T-helper 2 cell (primary cell): ENCODE measurements around the gene APBA1.

Source experiments
- DNase-seq, 5 experiments: peaks; one replicate each; pipeline versions ENCODE4 v3.0.0 to v3.0.0-alpha.2; 2012 to 2022
- total RNA-seq, 2 donors: gene quantifications; one replicate each; lab custom pipeline; 2026; lab: John Stamatoyannopoulos, UW

The APBA1 gene
- total RNA-seq = 0.54 to 2.2 reads per million in 2 donors

DNA sequence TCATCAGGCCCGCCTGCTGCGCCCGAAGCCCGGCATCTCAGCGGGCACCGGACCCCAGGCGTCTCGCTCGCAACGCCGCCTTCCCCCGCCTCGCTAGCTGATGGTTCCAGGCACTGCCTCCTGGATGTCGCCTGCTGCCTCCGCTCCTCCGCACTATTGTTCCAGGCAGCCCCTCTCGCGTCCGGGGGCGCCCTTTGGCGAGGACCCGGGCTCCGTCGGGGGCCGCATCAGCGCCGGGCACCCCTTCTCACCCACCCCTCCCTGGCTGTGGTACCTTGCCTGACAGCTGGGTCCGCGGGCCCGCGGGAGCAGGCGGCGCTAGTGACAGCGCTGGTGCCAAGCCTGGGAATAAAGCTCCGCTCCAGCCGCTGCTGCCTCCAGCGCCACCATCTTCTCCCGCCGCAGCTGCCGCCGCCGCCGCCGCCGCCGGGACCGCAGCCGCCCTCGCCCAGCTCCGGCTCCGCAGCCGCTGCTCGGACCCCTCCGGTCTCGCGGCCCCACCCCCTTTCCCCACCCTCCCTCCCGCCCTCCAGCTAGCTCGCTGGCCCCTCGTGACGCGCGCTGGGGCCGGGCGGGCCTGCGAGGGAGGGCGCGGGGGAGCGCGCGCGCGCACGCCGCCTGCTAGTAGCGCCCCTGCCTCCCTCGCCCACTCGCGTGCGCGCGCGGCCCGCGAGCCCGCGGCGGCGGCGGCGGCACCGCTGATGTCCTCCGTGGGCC is at the start of gene APBA1:
Gene APBA1, minus strand, starts transcription at position 493 of the 717 bp plus-strand sequence.
- DNase-seq = peak in 4 of 5 experiments; percentile 4 to 76 (median 24)

DNA sequence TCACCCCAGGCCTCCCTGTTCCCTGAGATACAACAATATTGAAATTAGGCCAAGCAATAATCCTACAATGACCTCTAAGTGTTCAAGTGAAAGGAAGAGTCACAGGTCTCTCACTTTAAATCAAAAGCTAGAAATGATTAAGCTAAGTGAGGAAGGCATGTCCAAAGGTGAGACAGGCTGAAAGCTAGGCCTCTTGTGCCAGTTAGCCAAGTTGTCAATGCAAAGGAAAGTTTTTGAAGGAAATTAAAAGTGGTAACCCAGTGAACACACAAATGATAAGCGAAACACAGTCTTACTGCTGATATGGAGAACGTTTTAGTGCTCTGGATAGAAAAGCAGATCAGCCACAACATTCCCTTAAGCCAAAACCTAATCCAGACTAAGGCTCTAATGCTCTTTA is 47.8 kb upstream of the APBA1 start:
- DNase-seq = no peak

DNA sequence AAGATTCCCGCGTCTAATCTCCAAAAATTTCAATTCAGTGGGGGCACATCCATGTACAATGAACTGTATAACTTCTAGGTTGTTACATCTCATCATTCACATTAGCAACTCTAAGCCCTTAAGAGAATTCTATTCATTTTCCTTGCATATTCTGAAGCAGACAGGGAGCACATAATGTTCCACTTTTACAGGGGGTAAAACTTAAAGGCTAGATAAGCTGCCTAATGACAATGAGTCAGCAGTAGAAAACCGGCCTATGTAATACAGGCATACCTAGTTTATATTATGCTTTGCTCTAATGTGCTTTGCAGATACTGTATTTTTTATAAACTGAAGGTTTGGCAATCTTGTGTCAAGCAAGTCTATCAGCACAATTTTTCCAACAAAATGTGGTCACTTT is 47.2 kb upstream of the APBA1 start:
- no peak for DNase-seq

DNA sequence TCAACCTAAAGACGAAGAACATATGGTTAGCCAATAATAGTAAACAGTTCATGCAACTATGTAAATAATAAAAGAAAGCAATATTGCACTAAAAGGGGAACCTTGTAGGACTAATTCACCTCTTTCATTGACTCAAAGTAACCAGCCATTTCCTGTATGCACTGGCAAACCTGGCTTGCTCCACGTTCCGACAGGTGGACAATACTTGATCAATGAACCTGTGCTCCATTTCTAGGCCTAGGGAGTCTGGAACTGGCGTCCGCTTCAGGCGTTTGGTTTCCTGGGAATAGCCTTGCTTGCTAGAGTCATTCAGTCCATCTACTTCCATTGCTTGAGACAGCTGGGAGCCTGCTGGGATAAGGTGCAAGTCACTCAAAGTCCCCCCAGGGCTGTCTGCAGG is 46.0 kb upstream of the APBA1 start:
- DNase-seq = no peak

DNA sequence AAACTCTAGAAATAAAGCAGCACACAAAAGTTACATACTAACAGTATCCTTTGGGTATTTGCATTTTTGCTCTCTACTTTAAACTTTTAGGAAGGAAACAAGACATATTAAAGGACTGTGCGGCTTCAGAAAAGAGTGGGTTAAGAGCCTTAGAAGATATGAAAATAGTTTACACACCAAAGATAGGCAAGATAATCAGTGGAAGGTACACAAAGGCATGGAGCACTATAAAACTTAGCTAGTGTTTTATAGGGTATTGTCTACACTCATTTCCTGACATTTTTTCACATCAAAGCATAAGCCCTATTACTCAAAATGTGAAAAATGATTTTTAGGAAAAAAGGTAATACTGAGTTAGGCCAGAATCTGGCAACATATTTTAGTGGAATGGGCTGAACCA is 43.7 kb upstream of the APBA1 start:
- DNase-seq = no peak

DNA sequence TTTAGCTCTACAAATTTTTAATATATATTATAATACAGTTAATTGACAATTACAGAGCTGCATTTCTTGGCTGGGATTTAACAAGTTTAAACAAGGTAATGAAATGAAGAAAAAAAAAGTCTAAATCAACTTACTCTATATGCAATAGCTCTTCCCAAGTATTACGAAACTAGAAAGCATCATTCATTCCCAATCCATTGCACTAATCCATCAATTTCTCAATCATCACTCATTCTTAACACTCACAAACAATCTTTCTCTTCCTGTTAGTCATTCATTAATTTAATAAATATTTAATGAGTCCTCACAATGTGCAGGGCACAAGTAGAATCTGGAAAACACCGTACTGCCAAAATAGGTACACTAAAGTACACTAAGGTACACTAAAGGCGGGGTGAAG is 42.9 kb upstream of the APBA1 start:
- no peak for DNase-seq

DNA sequence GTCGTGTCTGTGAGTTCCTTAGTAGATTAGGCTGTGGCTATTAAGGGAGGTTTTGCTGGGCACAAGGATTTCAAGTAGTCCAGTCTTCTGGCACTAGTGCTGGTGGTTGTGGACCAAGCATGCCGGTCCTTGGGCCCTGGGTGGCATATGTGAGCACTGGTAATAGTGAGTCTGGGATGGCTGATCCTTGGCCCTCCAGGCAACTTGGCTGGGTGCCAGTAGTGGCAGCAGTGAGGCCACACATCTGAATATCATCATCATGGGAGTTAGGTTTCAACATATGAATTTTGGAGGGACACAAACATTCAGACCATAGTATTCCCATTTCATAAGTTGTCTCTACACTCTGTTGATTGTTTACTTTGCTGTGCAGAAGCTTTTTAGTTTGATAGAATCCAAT is 25.3 kb upstream of the APBA1 start:
- DNase-seq = no peak

DNA sequence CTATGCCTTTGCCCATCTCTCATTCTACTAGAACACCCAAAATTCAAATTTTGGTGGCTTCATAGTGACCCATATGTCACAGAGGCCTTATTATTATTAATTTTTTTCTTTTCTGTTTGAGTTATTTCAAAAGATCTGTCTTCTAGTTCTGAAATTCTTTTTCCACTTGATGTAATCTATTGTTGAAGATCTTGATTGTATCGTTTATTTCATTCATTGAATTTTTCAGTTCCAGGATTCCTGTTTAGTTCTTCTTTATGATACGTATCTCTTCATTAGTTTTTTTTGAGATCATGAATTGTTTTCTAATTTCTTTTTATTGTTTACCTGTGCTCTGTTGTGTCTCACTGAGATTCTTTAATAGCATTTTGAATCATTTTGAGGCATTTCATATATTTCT is 24.6 kb upstream of the APBA1 start:
- no peak for DNase-seq

DNA sequence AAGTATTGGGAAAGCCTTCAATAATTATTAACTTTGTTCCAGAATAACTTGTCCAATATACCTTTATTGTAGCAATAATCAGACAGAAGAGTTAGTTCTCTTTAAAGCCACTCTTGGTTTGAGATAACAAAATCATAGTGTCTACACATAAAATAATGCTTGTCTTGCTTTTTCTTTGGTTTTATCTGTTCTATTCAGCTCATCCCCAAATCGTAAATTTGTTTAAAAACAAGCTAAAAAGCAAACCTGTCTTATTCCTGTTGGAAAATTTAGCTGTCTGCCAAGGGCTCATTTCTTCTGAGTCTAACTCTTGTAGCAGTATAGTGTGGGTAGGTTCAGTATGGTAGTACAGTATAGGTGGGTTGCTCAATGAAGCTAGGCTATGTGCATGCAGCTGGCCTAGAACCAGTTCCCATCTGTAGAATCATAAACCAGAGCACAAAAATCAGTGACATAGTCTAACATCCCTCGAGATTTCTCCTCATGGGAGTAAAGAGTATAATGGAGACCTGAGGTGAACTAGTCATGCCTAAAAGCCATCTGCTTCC is 17.9 kb upstream of the APBA1 start:
- no peak for DNase-seq

DNA sequence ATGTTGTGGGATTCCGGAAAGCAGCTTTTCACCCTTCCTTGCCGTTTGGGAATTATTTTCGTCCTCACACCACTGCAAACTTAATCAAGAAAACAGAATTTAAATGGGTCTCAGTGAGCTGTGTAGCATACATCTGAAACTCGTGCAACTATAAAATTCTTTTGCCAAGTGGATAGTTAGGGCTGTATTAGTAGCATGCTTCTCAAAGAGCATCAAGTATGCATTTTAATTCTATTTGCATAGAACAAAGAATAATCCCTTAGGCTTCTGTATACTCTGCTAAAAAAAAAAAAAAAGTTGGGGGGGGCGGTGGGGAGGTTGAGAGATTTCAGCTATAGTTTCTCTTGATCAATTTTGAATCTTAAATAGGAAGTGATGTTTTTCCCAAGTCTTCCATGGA is 11.8 kb upstream of the APBA1 start:
- no peak for DNase-seq

DNA sequence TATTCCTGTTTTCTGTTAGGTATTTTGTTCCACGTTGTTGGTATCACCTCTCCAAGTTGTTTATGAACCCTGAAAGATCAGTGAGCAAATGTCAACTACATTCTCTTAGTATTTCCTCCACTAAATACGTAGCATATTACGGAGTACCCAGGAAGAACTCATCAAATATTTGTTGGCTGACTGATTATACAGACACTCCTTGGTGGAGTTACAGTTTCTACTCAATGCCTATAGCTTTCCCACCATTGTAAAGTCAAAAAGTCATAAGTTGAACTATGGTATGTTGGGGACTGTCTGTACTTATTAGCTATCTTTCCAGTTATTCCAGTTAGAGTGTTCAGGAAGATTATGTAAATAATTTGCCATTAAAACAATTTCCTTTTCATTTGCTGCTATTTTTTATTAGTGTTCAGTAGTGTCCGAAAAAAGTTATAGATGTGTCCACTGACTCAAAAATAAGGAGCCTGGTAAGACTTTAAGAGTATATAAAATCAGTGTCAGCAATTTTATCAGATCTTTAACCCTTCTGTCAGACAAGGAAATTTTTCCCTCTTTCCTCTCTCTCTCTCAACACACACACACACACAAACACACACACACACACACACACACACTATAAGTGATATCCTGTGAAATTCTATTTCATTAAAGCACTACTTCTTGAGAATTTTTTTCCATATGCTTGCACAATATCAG is 6.8 kb upstream of the APBA1 start:
- DNase-seq = no peak

DNA sequence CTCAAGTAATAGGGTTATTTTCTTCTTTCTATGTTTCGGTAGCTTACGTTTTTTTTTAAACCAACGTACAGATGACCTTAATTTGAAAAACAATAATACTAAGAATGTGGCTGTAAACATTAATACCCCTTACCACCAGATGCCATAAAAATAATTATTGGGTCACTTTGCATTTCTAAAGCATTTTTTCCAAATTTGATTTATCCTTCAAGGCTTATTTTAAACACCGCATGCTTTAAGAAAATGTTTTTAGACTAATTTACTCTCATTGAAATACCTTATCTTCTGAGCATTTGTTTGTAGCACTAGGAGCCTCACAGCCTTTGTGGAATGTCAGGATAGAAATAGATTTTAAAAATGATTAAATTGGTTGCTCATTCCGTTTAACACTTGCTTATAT is 5.8 kb upstream of the APBA1 start:
- no peak for DNase-seq

DNA sequence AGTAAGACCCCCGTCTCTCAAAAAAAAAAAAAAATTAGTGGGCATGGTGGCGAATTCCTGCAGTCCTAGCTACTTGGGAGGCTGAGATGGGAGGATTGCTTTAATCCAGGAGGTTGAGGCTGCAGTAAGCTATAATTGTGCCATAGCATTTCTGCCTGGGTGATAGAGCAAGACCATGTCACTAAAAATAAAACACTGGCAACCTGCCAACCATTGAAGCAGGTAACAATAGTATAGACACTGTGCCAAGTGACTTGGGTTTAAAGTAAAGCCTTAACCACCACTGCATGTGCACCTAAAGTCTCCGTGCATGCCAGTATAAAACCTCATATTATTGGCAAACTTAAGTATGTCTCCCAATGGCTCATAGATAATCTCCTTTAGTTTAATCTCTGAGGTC is 3.4 kb upstream of the APBA1 start:
- DNase-seq = no peak

DNA sequence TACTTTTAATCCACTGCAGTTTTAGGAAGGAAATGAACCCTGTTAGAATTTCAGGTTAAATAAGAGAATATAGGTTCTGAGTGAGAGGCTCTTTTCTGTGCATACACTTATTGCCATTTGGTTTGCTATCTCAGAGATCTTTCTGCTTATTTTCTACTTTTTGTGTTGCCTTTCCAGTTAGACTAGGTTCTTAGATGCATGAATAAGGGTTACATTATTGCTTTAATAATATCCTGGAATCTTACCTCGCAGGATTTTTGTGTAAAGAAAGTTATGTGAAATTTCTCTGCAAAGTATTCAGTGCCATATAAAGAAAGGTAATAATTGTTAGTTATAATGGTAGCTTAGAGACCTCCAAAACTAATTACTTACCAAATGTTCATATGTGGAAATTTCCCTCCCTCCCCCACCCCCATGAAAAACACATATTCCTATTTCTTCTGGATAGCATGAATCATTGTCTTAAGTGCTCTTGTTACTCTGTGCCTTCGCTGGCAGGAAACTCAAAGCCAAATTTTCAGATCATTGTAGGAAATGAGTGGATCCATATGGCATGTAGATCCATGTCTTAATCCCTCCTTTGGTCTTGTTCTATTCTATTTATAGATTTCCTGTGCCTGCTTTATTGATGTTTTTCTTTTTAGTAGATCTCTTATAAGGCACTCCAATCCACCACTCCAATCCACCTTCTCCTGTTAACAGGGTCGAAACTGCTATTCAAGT is 2.7 kb upstream of the APBA1 start:
- no peak for DNase-seq

DNA sequence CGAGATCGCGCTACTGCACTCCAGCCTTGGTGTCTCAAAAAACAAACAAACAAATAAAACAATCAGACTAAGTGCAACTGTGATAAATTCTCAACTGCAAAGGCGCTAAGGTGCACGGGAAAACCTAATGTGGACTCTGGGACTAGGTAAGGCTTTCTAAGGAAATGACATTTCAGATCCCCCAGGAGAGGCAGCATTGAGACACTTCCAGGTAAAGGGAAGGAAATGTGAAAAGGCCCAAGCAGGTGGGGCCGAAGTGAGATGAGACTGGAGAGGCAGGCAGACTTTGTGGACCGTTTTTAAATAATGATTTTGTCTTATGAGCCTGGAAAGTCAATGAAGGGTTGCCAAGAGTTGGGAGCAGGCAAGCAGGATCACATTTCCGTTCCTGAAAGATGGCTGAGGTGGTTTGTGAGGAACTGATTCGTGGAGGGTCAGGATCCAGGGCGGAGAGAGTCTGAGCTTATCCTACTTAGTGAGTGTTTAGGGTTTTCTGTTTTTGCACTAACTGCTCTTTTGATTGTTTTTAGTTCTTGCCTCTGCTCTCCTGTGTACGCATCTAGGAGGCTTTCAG is 2.0 kb upstream of the APBA1 start:
- DNase-seq = no peak

DNA sequence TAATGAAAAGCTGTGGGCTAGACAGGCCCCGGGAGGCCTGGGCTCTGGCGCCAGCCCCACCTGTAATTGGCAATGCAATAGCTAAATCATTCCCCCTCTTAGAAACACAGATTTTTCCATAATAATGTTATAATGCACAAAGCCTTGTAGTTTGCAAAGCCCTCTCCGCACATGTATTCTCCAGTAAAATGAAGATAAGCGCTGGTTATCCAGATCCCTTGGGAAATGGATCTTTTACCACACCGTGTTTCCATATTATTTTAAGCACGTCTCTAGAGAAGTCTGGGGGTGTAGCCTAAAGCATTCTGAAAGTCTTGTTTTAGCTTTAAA is 1.1 kb upstream of the APBA1 start:
- no peak for DNase-seq

DNA sequence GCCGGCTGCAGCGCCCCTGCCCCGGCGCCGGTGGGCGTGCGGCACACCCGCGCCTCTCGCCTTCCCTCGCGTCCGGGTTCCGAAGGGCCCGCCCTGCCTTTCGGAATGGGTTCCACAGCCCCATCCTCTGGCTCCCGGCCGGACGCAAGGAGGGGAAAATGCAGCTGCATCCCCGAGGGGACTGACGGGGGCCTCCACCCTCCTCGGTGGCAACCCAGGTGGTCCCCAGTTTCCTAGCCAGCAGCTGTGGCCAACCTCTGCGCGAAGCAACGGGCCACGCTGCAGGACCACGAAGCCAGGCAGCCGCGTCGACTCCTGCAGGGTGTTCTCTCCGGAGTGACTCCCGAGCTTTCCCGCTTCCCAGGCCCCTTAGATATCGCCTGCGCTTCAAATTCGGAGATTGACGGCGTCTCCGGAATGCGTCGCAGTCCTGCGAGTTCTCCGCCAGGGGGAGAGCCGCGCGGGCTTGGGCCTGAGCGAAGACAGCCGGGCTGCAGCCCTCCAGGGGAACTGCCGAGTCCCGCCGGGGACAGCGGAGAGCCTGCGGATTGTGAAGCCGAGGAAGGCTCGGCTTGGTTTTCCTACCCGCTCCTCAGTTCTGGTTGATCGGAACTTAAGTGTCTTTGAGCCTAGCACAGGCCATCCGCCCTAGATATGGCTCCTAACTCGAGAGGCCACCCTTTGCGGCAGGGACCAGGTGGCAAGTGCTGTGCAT is 582 bp upstream of the APBA1 start:
- peak; percentile 31 to 80 (median 59) for DNase-seq

DNA sequence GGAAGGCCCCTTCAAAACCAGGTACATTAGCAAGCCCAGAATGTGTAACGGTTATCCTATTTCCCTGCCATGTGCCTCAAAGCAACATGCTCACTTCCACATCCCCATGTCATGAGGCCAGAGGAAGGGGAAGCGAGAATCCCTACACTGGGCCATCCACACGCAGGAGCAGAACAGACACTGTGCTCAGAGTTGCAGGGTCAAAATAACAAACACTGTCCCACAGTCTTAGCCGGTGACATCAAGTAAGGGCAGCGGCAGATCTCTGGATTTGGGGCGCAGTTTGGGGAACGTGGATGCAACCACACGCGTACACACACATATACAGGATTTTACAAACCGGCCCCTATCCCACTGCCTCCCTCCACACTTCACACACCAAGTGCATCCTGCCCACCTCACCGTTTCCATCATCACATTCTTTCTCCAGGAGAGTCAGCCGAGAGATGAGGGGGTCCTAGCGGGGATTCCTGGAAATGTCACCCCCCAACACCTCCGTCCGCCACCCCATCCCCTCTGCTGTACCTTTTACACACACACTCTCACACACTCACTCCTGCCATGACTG is 776 bp downstream of the APBA1 start:
- DNase-seq = no peak

DNA sequence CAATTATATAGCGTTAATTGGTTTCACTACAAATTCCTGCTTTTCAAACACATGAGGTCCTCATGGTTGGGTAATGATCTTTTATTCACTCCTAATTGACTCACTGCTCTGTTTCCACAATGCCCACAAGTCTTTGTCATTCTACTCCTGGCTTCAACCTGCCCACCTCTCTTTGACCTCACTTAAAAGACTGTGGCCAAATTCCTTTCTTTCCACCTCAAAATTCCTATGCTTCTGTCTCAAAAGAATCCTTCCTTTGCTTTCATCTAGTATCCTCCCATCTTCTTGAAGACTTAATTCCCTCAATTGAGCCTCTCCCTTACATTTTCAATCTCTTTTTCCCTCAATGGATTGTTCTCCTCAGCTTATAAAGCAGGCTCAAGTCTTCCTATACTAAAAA is 4.9 kb downstream of the APBA1 start:
- DNase-seq = no peak

DNA sequence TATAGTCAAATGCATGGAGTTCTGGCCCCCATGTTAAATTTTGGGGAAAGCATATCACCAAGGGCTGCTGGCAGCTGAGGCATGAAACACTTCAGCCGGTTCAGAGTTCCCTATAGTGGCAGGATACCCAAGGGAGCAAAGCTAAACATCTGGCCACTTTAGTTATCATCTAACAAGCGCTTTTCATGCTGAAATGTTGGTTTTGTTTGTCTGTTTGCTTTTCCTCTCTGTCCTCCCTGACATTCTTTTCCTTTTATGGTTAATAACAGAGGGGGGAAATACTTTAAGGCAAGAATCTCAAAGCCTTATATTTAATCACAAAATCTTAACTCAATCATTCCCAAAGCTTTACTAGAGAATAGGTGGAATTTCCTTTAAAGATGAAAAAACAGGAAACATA is 11.9 kb downstream of the APBA1 start:
- no peak for DNase-seq

DNA sequence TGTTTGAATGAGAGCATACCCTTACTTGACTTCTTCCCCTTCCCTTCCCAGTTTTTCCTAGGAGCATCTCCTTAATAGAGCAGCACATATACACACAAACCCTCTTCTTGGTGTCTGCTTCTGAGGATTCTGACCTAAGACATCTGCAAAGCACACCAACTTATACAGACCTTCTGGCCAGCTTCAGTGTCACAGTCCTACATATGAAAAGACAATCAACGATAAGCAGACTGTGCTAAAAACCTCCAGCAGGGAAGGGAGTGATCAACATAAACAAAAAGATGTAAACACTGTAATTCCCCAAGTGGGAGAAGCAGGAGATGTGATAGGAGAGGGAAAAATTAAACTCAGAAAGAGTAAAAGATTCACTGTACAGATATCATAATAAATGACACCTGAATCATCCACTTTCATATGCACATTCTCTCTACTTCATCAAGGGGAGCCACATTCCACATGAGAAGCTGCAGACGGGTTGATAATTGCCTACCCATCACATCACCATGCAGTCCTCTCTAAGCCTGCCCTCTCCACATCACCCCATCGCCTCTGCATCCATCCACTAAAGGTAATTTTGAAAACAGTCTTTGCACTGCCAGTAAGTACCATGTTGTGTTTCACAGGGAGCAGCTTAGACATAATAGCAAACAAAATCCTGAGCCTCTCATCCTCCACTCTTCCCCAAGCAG is 13.0 kb downstream of the APBA1 start:
- DNase-seq = no peak

DNA sequence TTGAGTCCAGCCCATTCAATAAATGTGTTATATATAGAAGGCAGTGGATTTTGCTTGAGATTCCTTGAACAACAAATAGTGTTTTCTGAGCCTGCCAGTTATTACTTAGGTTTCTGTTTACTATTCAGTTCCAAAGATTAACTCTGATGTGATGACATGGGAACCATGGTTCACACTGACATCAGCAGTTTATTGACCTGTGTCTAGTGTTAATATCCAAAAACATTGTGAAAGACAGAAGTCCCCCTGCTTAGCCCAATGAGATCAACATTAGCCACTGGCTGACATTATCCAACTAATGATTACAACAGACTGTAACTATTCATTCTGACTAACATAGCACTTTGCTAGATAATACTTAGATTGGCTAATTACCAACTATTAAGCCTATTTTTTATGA is 14.9 kb downstream of the APBA1 start:
- DNase-seq = no peak
